ENCODE results near the gene ENTREP1.
"Not testable (repeated sequence)": the region's sequence is repeated elsewhere in the genome, so short reads cannot be mapped to it uniquely, and the experiment has no call there.

Gene ENTREP1

GRCh38 chr9:69409936-69410335, 84.9 kb downstream of the ENTREP1 start:
- DNase-seq (ENCODE audit: low read depth in 1 of 2, low spot score in 1 of 2): not testable (repeated sequence)

- no peak for DNase-seq (ENCODE audit: low read depth in 1 of 2, low spot score in 1 of 2)
Measured at GRCh38 chr9:69411246-69411645, 86.2 kb downstream of the ENTREP1 start.

DNA sequence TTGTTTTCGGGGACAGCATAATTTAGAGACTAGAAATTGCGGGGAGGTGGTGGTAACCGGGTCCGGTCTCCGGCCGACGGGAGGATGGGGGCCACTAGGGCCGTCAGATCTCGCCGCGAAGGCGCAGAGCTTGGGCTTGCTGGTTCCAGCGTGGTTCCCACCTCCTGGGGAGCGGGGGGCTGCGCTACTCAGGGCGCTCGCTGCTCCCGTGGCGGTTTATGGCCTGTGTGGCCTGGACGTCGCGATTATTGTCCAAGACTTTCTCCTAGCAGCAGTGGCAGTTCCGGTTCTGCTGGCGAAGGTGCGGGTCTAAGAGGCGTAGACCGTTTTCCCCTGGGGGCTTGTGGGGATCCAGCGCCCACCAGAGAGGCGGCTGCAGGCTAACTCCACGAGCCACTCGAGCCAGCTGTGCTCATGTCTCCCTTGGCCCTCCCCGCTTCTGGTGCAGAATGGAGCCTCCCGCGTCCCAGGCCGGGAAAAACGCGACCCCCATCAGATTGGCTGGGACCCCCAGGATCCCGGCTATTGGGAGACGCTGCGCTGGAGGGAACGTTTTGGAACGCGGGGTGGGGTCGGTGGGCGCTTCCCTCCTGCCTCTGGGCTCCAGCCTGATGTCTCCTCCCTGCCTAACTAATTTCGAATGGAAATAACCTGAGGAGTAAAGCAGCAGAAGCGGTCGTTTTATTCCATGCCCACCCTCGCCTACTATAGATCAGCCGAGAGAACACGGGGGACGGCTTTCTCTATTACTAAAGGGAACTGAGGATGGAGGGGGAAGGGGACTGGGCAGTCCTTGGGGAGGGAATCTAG, 87.1 kb downstream of the ENTREP1 start:
- DNase-seq (ENCODE audit: low read depth in 1 of 2, low spot score in 1 of 2): no peak

- no peak for DNase-seq (ENCODE audit: low read depth in 1 of 2, low spot score in 1 of 2)
Measured at GRCh38 chr9:69412741-69413150, 87.7 kb downstream of the ENTREP1 start.

DNA sequence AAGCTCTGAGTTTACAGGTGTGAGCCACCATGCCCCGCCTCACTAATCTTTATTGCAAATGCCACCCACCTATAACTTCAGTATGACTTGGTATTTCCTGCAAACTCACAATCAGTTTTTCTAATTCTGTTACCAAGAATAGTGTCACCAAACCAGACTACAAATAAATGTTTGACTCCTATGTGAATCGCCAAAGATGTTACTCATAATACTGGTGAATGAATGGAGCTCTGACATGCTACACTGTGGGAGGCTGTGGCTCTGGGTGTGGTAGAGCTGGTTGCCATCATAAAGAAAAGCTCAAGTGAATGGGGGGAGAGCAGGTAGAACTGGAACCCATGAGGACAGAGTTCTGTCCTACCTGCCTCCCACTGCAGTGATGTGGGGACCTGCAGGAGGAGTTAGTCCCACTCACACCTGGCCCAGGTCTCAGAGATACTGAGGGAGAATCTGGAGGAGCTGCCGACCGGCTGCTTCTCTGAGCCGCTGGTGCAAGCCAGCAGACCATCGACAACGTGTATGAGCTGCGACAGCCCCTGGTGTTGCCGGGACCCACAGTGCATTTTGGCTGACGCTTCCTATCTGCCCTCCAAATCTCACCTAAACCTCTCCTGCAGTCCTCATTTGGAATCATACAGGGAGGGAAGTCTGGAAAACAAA, 95.7 kb downstream of the ENTREP1 start:
- no peak for DNase-seq (ENCODE audit: low read depth in 1 of 2, low spot score in 1 of 2)

- DNase-seq (ENCODE audit: low read depth in 1 of 2, low spot score in 1 of 2): no peak
Measured at GRCh38 chr9:69421908-69422801, 97.1 kb downstream of the ENTREP1 start.

GRCh38 chr9:69425136-69425801, 100.3 kb downstream of the ENTREP1 start:
- DNase-seq (ENCODE audit: low read depth in 1 of 2, low spot score in 1 of 2): no peak

DNA sequence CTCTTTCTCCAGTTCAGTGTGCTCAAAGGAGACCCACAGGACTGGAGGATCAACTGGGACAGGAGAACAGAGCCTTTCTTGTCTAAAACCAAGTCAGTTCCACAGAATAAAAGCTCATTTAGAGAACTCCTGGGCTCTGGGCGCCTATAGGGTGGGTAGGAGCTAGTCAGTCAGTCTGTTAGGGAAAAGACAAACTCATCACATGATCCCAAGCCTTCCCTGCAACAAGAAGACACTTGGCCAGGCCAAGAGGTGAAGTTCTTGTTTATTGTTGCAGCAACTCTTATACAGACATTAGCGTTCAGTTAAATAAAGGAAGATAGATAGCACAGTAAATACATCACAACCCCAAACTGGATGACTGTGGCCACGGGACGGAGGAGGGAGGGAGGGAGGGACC, 102.3 kb downstream of the ENTREP1 start:
- no peak for DNase-seq (ENCODE audit: low read depth in 1 of 2, low spot score in 1 of 2)

GRCh38 chr9:69428017-69428785, 103.2 kb downstream of the ENTREP1 start:
- DNase-seq (ENCODE audit: low read depth in 1 of 2, low spot score in 1 of 2): no peak

- no peak for DNase-seq (ENCODE audit: low read depth in 1 of 2, low spot score in 1 of 2)
Measured at GRCh38 chr9:69429281-69429680, 104.3 kb downstream of the ENTREP1 start.

- no peak for DNase-seq (ENCODE audit: low read depth in 1 of 2, low spot score in 1 of 2)
Measured at GRCh38 chr9:69430206-69430605, 105.2 kb downstream of the ENTREP1 start.

- DNase-seq (ENCODE audit: low read depth in 1 of 2, low spot score in 1 of 2): no peak
Measured at GRCh38 chr9:69431203-69431602, 106.2 kb downstream of the ENTREP1 start.

DNA sequence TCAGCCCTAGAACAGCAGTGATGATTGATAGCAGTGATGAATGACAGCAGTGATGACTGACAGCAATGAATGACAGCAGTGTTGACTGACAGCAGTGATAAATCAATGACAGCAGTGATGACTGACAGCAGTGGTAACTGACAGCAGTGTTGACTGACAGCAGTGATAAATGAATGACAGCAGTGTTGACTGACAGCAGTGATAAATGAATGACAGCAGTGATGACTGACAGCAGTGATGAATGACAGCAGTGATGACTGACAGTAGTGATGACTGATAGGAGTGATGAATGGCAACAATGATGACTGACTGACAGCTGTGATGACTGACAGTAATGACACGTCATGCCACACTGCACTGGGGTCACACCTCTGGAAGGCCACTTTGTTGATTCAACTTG, 106.8 kb downstream of the ENTREP1 start:
- no peak for DNase-seq (ENCODE audit: low read depth in 1 of 2, low spot score in 1 of 2)

DNA sequence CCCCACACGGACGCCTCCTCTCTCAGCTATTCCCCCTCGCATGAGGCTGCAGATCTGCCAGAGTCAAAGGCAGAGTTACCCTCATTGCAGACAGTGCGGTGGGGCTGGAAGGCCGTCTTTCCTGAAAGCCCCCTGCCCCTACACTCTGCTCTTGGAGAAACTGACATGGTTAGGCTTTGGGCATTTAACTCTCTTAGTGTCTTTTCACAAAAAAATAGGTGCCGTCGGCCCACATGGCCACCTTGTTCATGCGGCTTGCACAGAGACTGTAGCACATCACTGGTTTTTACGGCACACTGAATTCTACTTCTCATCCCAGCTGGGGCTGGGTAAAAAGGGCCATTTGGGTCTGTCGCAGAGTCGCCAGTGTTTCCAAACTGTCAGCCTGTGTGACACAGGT, 107.6 kb downstream of the ENTREP1 start:
- DNase-seq (ENCODE audit: low read depth in 1 of 2, low spot score in 1 of 2): no peak

DNA sequence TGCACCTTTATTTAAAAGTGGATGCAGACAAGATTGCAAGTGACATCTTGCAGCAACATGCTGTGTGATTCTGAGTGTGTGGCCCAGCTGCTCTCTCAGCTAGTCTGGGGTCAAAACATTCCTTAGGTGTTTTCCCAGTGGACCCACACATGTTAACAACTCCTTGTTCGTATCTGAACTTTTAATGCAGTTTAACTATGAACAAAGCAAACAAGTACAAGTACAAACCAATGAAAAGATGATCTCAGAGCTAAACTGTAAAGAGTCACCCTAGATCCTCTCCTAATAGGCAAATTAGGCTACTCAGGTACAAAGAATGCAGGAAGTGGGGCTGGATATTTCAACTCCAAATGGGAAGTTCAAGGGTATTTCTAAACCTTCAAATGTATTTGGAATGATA, 108.4 kb downstream of the ENTREP1 start:
- DNase-seq (ENCODE audit: low read depth in 1 of 2, low spot score in 1 of 2): no peak

DNA sequence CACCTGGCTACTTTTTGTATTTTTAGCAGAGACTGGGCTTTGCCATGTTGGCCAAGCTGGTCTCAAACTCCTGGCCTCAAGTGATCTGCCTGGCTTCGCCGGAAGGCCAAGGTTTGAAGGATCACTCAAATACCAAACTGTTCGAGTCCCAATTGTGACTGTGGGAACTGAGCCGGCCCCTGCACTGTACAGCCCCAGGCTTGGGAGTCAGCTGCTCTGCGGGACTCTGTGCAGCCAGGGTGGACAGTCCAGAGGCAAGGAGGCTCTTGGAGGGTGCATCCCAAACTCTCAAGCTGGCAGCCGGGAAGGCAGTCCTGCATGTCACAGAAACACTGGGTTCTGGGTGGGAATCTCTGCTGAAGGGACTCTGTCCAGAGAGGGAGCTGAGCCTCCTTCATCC, 109.0 kb downstream of the ENTREP1 start:
- DNase-seq (ENCODE audit: low read depth in 1 of 2, low spot score in 1 of 2): no peak

GRCh38 chr9:69439654-69440053, 114.6 kb downstream of the ENTREP1 start:
- DNase-seq (ENCODE audit: low read depth in 1 of 2, low spot score in 1 of 2): not testable (repeated sequence)

DNA sequence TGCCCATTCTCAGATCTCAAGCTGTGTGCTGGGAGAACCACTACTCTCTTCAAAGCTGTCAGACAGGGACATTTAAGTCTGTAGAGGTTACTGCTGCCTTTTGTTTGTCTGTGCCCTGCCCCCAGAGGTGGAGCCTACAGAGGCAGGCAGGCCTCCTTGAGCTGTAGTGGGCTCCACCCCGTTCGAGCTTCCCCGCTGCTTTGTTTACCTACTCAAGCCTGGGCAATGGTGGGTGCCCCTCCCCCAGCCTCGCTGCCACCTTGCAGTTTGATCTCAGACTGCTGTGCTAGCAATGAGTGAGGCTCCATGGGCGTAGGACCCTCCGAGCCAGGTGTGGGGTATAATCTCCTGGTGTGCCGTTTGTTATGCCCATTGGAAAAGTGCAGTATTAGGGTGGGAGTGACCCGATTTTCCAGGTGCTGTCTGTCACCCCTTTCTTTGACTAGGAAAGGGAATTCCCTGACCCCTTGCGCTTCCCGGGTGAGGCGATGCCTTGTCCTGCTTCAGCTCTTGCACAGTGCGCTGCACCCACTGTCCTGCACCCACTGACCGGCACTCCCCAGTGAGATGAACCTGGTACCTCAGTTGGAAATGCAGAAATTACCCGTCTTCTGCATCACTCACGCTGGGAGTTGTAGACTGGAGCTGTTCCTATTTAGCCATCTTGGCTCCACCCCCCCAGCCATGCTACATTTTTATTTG, 115.4 kb downstream of the ENTREP1 start:
- DNase-seq (ENCODE audit: low read depth in 1 of 2, low spot score in 1 of 2): not testable (repeated sequence)

Measured in stimulated activated CD4-positive, alpha-beta T cell treated with anti-CD3 and anti-CD28 coated beads, Interleukin-15, amount 100 ng/mL, for 1 hour (primary cell).